Liver (tissue), 9 donors: ENCODE results near the gene PARVB. TPM values are rescaled to one million over a fixed set of nuclear protein-coding genes. Genes with fewer than 3 reads are reported as not detected.

Experiments used
- DNase-seq: peaks from one replicate; pipeline ENCODE4 v3.0.0-alpha.2; 2017; ENCODE audit warnings: low spot score
- H3K27ac ChIP-seq, 2 donors: one replicate each; pipeline ENCODE4 v1.7.0; 2013; ENCODE audit warnings: inconsistent platforms in 2 of 2, low read length in 2 of 2, control low read depth in 1 of 2, low read depth in 1 of 2, mild to moderate bottlenecking in 1 of 2
- H3K27me3 ChIP-seq, 4 donors: one replicate each; pipeline versions ENCODE4 v1.6.1 to v1.7.0; 2013; ENCODE audit warnings: low read length in 3 of 4, inconsistent platforms in 1 of 4, mild to moderate bottlenecking in 1 of 4, moderate library complexity in 1 of 4; ENCODE audit not compliant: control insufficient read depth in 4 of 4, insufficient read depth in 4 of 4
- H3K36me3 ChIP-seq, 4 donors: one replicate each; pipeline versions ENCODE4 v1.6.1 to v1.7.0; 2013; ENCODE audit warnings: low read length in 3 of 4, mild to moderate bottlenecking in 3 of 4, low read depth in 1 of 4, moderate library complexity in 1 of 4; ENCODE audit not compliant: control insufficient read depth in 4 of 4, insufficient read depth in 3 of 4
- H3K4me1 ChIP-seq, 4 donors: one replicate each; pipeline versions ENCODE4 v1.6.1 to v1.7.0; 2013; ENCODE audit warnings: low read length in 3 of 4, mild to moderate bottlenecking in 3 of 4, moderate library complexity in 1 of 4; ENCODE audit not compliant: control insufficient read depth in 4 of 4, insufficient read depth in 4 of 4
- H3K4me3 ChIP-seq, 3 donors: one replicate each; pipeline versions ENCODE4 v1.6.1 to v1.7.0; 2013; ENCODE audit warnings: low read length in 3 of 3, control low read depth in 1 of 3, low read depth in 1 of 3, mild to moderate bottlenecking in 1 of 3
- H3K9ac ChIP-seq, 2 donors: one replicate each; pipeline ENCODE4 v1.7.0; 2013; ENCODE audit warnings: low read length in 2 of 2, mild to moderate bottlenecking in 2 of 2, moderate library complexity in 2 of 2, control low read depth in 1 of 2, low read depth in 1 of 2
- H3K9me3 ChIP-seq, 4 donors: one replicate each; pipeline versions ENCODE4 v1.6.1 to v1.7.0; 2013; ENCODE audit warnings: low read length in 3 of 4; ENCODE audit not compliant: control insufficient read depth in 4 of 4
- ATF3 ChIP-seq: IDR thresholded peaks from 2 replicates; pipeline ENCODE4 v1.6.1; 2016; ENCODE audit warnings: antibody characterized with exemption
- CTCF ChIP-seq: fragments of 150-350 bp; IDR thresholded peaks from 2 replicates; pipeline ENCODE4 v1.5.1; 2017; ENCODE audit warnings: improper control_type of control experiment, low read depth, low read length; ENCODE audit not compliant: missing input control
- EGR1 ChIP-seq, 2 donors: IDR thresholded peaks; 2 replicates each; pipeline ENCODE4 v1.6.1; 2016 to 2018; ENCODE audit warnings: antibody characterized with exemption in 2 of 2, low read depth in 2 of 2
- FOXA1 ChIP-seq: IDR thresholded peaks from 2 replicates; pipeline ENCODE4 v1.6.1; 2016; ENCODE audit warnings: antibody characterized with exemption
- FOXA2 ChIP-seq: IDR thresholded peaks from 2 replicates; pipeline ENCODE4 v1.6.1; 2016; ENCODE audit warnings: antibody characterized with exemption
- GABPA ChIP-seq, 2 donors: IDR thresholded peaks in 1 of 2; conservative IDR thresholded peaks in 1 of 2; 2 replicates each; pipeline ENCODE4 v1.6.1; 2016; ENCODE audit warnings: antibody characterized with exemption in 2 of 2, mild to moderate bottlenecking in 1 of 2, moderate library complexity in 1 of 2
- HNF4A ChIP-seq, 2 donors: conservative IDR thresholded peaks; 2 replicates each; pipeline ENCODE4 v1.6.1; 2016; ENCODE audit warnings: antibody characterized with exemption in 2 of 2, mild to moderate bottlenecking in 2 of 2
- HNF4G ChIP-seq: IDR thresholded peaks from 2 replicates; pipeline ENCODE4 v1.6.1; 2016; ENCODE audit warnings: antibody characterized with exemption
- JUND ChIP-seq, 2 donors: IDR thresholded peaks; 2 replicates each; pipeline ENCODE4 v1.6.1; 2016; ENCODE audit warnings: antibody characterized with exemption in 2 of 2
- MAX ChIP-seq: IDR thresholded peaks from 2 replicates; pipeline ENCODE4 v1.6.1; 2016; ENCODE audit warnings: antibody characterized with exemption
- NR2F2 ChIP-seq: IDR thresholded peaks from 2 replicates; pipeline ENCODE4 v1.6.1; 2016; ENCODE audit warnings: antibody characterized with exemption
- RAD21 ChIP-seq, 2 donors: IDR thresholded peaks; 2 replicates each; pipeline ENCODE4 v1.6.1; 2016; ENCODE audit warnings: antibody characterized with exemption in 2 of 2, mild to moderate bottlenecking in 2 of 2
- REST ChIP-seq: IDR thresholded peaks from 2 replicates; pipeline ENCODE4 v1.6.1; 2016; ENCODE audit warnings: antibody characterized with exemption, mild to moderate bottlenecking
- RXRA ChIP-seq, 2 donors: IDR thresholded peaks; 2 replicates each; pipeline ENCODE4 v1.6.1; 2017 to 2018; ENCODE audit warnings: antibody characterized with exemption in 2 of 2, mild to moderate bottlenecking in 1 of 2
- SP1 ChIP-seq: IDR thresholded peaks from 2 replicates; pipeline ENCODE4 v1.6.1; 2018; ENCODE audit warnings: antibody characterized with exemption, mild to moderate bottlenecking
- YY1 ChIP-seq: IDR thresholded peaks from 2 replicates; pipeline ENCODE4 v1.6.1; 2016; ENCODE audit warnings: antibody characterized with exemption, mild to moderate bottlenecking
- ZBTB33 ChIP-seq: IDR thresholded peaks from 2 replicates; pipeline ENCODE4 v1.6.1; 2016; ENCODE audit warnings: antibody characterized with exemption
- WGBS: extraction: QIAGEN DNeasy Blood & Tissue Kit; methylation state at CpG from one replicate; pipeline ENCODE4 v1.1.7; 2013; 5-methylcytosine and 5-hydroxymethylcytosine counted together
- polyA plus RNA-seq, 2 donors: library from polyadenylated mRNA; stranded (reverse) in 1 of 2; unstranded in 1 of 2; fragments of 200-250 nt in 1 of 2; fragments of >200 nt in 1 of 2; fragmentation: Nextera tagmentation in 1 of 2; extraction: Ambion mirVana in 1 of 2; gene quantifications; one replicate each; pipeline versions ENCODE4 v1.2.1 to v1.2.3, GENCODE V29; 2013 to 2015
- total RNA-seq, 2 donors: library from RNA; depleted of rRNA; stranded (reverse); fragments of >200 nt; gene quantifications; one replicate each; pipeline ENCODE4 v1.2.3, GENCODE V29; 2014
- donor health status: healthy.
- donor health status: healthy.
- donor health status: healthy.
- donor health status: healthy.
- donor health status: healthy.

PARVB gene
- total and polyA plus RNA-seq, 4 donors = 3.2 to 55.5 (median 17.7) TPM

- no peak overlapping the region for H3K4me3 ChIP-seq
- TF ChIP-seq HNF4G = no peak
- no peak for TF ChIP-seq GABPA (IDR thresholded peaks at IDR 0.05 in 1 of 2, conservative IDR thresholded peaks at IDR 0.05 in 1 of 2)
- no peak for TF ChIP-seq REST
- TF ChIP-seq YY1 = no peak
- TF ChIP-seq FOXA1 = no peak
- no peak for TF ChIP-seq NR2F2
- TF ChIP-seq HNF4A (conservative IDR thresholded peaks at IDR 0.05) = no peak
- TF ChIP-seq ATF3 = no peak
- TF ChIP-seq EGR1 (IDR thresholded peaks at IDR 0.05; ENCODE audit: low read depth in 2 of 2) = no peak
- no peak for TF ChIP-seq CTCF
- no peak for TF ChIP-seq MAX
- no peak for TF ChIP-seq ZBTB33
- no peak for TF ChIP-seq JUND (IDR thresholded peaks at IDR 0.05)
- no peak for TF ChIP-seq SP1
- TF ChIP-seq RXRA (IDR thresholded peaks at IDR 0.05) = no peak
- TF ChIP-seq RAD21 (IDR thresholded peaks at IDR 0.05) = no peak
- no peak for TF ChIP-seq FOXA2
- no peak for DNase-seq
- H3K9ac ChIP-seq = no peak overlapping the region
- H3K36me3 ChIP-seq = no peaks in the 10 kb centered on the region
- no peaks in the 10 kb centered on the region for H3K27me3 ChIP-seq
- peaks cover 5 to 6% (median 5%) of the 10 kb centered on the region in 4 donors for H3K4me1 ChIP-seq
- 89% methylated on average over 8 of the region's 8 CpGs for WGBS
- H3K27ac ChIP-seq = no peak overlapping the region
- no peaks in the 10 kb centered on the region for H3K9me3 ChIP-seq
These were observed 9.6 kb downstream of the PARVB start for GRCh38 chr22:44033694-44034093.
